ENCODE results near the gene AVPR1A.

AVPR1A gene

DNA sequence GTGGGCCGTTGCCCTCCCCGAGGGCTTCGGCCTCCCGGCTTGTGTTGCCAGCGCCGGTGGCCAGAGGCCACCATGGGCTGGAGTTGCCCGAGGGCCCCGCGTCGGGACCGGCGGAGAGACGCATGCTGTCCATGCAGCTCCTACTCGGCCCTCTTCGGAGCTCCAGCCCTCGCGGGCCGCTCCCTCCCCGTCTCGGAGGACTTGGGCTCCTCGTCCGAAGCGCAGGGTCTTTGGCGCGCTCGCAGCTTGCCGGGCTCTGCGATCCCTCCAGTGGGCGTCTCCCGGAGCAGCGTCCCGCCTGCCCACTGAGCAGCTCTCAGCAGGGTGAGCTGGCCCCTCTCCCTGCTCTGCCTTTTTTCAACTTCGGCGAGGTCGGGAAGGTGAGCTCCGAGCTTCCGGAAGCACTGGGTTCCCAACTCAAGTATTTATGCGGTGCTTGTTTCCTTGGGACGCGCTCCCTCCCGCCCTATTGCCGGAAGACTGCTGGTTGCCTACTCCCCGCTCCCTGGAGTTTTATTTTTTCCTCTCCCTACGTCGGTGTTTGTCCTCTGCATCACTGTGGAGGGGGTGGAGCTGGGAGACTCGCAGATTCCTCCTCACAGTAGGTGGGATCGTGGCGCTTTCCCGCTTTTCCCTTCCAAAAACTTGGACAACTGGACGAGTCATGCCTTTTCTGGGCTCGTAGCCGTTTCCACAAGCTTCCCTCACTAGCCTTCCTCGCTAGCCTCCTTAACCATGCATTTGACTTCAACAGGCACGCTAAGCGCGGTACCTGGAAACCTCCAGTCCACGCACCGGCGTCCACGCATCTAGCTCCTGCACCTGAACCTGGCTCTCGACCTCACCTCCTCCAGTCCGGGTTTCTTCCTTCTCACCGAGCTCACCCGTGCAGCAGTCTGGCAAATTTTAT lies at the start of gene AVPR1A:
Gene AVPR1A (minus strand): TSS at position 489 of the 910 bp plus-strand sequence. CDS start 365 bp downstream, at position 124.
- TF ChIP-seq, protein P1, sequence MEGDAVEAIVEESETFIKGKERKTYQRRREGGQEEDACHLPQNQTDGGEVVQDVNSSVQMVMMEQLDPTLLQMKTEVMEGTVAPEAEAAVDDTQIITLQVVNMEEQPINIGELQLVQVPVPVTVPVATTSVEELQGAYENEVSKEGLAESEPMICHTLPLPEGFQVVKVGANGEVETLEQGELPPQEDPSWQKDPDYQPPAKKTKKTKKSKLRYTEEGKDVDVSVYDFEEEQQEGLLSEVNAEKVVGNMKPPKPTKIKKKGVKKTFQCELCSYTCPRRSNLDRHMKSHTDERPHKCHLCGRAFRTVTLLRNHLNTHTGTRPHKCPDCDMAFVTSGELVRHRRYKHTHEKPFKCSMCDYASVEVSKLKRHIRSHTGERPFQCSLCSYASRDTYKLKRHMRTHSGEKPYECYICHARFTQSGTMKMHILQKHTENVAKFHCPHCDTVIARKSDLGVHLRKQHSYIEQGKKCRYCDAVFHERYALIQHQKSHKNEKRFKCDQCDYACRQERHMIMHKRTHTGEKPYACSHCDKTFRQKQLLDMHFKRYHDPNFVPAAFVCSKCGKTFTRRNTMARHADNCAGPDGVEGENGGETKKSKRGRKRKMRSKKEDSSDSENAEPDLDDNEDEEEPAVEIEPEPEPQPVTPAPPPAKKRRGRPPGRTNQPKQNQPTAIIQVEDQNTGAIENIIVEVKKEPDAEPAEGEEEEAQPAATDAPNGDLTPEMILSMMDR (IDR thresholded peaks at IDR 0.05): no peak

DNA sequence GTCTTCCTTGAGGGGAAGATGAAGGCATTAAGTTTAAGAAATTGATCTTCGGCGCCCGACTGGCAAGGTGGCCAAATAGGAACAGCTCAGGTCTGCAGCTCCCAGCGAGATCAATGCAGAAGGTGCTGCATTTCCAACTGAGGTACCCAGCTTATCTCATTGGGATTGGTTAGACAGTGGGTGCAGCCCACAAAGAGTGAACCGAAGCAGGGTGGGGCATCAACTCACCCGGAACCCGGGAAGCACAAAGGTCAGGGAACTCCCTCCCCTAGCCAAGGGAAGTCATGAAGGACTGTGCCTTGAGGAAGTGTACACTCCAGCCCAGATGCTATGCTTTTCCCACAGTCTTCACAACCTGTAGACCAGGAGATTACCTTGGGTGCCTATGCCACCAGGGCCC lies 45.2 kb upstream of the AVPR1A start:
- TF ChIP-seq, protein P1 (IDR thresholded peaks at IDR 0.05): no peak

DNA sequence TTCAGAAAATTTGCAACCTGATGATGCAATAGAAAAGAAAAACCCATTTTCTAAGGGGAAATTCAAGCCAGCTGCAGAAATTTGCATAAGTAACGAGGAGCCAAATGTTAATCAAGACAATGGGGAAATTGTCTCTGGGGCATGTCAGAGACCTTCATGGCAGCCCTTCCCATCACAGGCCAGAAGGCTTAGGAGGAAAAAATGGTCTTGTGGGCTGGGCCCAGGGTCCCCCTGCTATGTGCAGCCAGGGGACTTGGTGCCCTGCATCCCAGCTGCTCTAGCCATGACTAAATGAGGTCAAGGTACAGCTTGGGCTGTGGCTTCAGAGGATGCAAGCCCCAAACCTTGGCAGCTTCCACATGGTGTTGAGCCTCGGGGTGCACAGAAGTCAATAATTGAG lies 28.2 kb upstream of the AVPR1A start:
- TF ChIP-seq, protein P1 (IDR thresholded peaks at IDR 0.05): no peak

DNA sequence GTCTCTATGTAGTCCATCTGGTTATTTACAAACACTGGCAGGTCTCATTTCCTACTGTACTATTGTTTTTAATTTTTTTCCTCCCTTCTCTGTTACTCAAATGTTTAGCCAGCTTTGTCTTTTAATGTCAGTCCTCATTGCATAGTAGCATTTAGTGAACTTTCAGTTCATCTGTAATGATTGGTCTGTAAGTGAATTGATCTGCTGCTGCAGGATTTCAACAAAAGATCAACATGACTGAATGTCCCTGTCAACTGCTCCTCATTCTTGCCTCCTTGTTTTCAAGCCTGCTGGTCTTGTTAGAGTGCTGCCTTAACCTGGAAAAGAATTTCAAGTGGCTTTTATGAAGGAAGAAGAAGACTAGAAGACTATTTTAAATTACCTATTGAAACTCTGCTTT lies 19.3 kb upstream of the AVPR1A start:
- TF ChIP-seq, protein P1 (IDR thresholded peaks at IDR 0.05): no peak

DNA sequence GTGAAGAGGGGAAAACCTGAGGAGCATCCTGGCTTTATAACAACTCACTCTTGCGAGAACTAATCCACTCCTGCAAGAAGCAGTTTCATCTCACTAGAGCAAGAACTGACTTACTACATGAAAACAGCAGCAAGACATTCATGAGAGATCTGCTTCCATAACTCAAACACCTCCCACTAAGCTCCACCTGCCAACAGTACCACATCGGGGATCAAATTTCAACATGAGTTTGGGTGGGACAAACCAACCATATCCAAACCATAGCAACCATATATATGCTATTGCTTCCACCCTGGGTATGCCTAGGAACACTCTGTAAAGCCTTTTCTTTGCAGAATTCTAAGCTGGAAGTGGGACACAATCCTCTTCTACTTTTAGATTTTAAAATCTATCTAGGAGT lies 13.9 kb upstream of the AVPR1A start:
- TF ChIP-seq, protein P1 (IDR thresholded peaks at IDR 0.05): no peak

DNA sequence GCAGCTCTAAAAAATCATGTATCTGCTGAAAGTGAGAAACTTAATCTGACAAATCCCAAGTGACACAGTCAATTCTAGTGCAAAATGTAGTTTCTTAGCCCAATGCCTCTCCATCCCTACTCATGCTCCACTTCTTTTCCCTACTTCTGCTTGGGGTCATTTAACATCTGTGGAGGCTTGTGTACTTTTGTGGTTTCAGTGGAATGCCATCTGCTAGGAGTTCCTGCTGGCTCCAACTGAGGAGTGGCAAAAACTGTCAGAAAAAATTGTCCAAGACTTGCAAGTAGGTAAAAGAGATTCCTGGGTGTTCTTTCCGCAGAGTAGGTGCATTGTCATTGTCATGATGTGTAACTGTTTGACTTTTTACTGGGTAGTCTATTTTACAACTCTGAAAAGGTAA lies 12.5 kb upstream of the AVPR1A start:
- TF ChIP-seq, protein P1 (IDR thresholded peaks at IDR 0.05): no peak

DNA sequence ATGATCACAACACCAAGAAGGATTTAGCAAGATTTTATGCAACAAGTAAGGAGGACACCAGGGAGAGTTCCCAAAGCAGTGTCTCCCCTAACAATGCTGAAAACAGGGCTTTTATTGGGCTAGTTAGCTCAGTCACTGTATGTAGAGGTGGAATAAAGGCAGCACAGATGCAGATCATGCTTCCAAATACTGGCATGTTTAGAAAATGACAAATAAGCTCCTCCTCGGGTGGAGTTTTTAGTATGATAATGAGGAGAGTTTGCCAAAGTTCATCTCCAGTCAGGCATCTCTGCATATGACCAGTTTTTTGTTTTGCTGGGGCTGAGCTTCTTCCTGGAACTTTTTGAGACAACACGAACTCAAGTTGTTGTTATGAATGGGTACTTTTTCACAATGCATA lies 4.4 kb upstream of the AVPR1A start:
- TF ChIP-seq, protein P1 (IDR thresholded peaks at IDR 0.05): no peak

Measured in LNCAP (cell line).